Activated T-helper 1 cell treated with anti-CD3 and anti-CD28 coated beads, Interleukin-12 subunit alpha, Interleukin-12 subunit beta, Interleukin-2, Interleukin-4 antibody, amounts not matched to agents 30 ng/mL and 10 ng/mL and 1 ng/mL, durations not matched to agents 14 hours and 24 hours and 36 hours (primary cell): ENCODE data around the gene PRLHR. TPM values are rescaled to one million over a fixed set of nuclear protein-coding genes. Genes with fewer than 3 reads are reported as not detected.

Experiments
- DNase-seq: peaks from one replicate; pipeline ENCODE4 v3.0.0; 2021; ENCODE audit warnings: low spot score
- H3K27ac Mint-ChIP-seq: one replicate; pipeline ENCODE4 v1.8.0; 2021; ENCODE audit warnings: mild to moderate bottlenecking, mixed read lengths
- H3K27me3 Mint-ChIP-seq: one replicate; pipeline ENCODE4 v1.8.0; 2022; ENCODE audit warnings: mild to moderate bottlenecking, moderate library complexity, mixed read lengths; ENCODE audit not compliant: insufficient read depth
- H3K36me3 Mint-ChIP-seq: one replicate; pipeline ENCODE4 v1.8.0; 2021; ENCODE audit warnings: low read depth, mixed read lengths
- H3K4me1 Mint-ChIP-seq: one replicate; pipeline ENCODE4 v1.8.0; 2021; ENCODE audit warnings: low read depth, mixed read lengths
- H3K4me3 Mint-ChIP-seq: one replicate; pipeline ENCODE4 v1.8.0; 2021; ENCODE audit warnings: mild to moderate bottlenecking, moderate library complexity, mixed read lengths
- H3K9me3 Mint-ChIP-seq: one replicate; pipeline ENCODE4 v1.8.0; 2021; ENCODE audit warnings: mixed read lengths
- intact Hi-C: fragments of 100-400 bp; cut with micrococcal nuclease; formaldehyde crosslinking; loops from one replicate; pipeline ENCODE4 v1.15.1; 2024
- total RNA-seq: library from RNA; stranded (reverse); gene quantifications from 2 replicates; pipeline ENCODE4 v1.2.3, GENCODE V29; 2022

The PRLHR gene
- total RNA-seq, 1 donor from 2014 or later: not detected

GRCh38 chr10:118565301-118566075, 30.0 kb downstream of the PRLHR start:
- Mint-ChIP-seq H3K27ac (no peak overlapping the region), H3K4me3 (no peak overlapping the region), H3K9me3 (no peaks in the 10 kb centered on the region), H3K4me1 (no peaks in the 10 kb centered on the region), H3K36me3 (no peaks in the 10 kb centered on the region), H3K27me3 (peaks cover 7% of the 10 kb centered on the region)
- intact Hi-C loops: no loop called here
- no peak for DNase-seq

- no peaks in the 10 kb centered on the region for H3K9me3 Mint-ChIP-seq
- no peaks in the 10 kb centered on the region for H3K36me3 Mint-ChIP-seq
- no peak overlapping the region for H3K27ac Mint-ChIP-seq
- H3K4me1 Mint-ChIP-seq: no peaks in the 10 kb centered on the region
- no peak for DNase-seq
- H3K4me3 Mint-ChIP-seq: no peak overlapping the region
- intact Hi-C loops: no loop called here
- H3K27me3 Mint-ChIP-seq: peaks cover 7% of the 10 kb centered on the region
Observed at GRCh38 chr10:118564652-118565051, 30.8 kb downstream of the PRLHR start.

- no peaks in the 10 kb centered on the region for H3K9me3 Mint-ChIP-seq
Observed at GRCh38 chr10:118564114-118564513, 31.3 kb downstream of the PRLHR start.

GRCh38 chr10:118563373-118563890, 32.0 kb downstream of the PRLHR start:
- intact Hi-C loops: no loop called here
- no peaks in the 10 kb centered on the region for H3K9me3 Mint-ChIP-seq
- no peak overlapping the region for H3K4me3 Mint-ChIP-seq
- H3K27me3 Mint-ChIP-seq: peaks cover 9% of the 10 kb centered on the region
- no peak for DNase-seq
- H3K27ac Mint-ChIP-seq: no peak overlapping the region
- no peaks in the 10 kb centered on the region for H3K36me3 Mint-ChIP-seq
- H3K4me1 Mint-ChIP-seq: no peaks in the 10 kb centered on the region

More at GRCh38 chr10:118564114-118564513, 31.3 kb downstream of the PRLHR start:
- H3K27me3 Mint-ChIP-seq: peaks cover 9% of the 10 kb centered on the region
- no peak overlapping the region for H3K27ac Mint-ChIP-seq
- intact Hi-C loops: no loop called here
- H3K4me1 Mint-ChIP-seq: no peaks in the 10 kb centered on the region
- H3K36me3 Mint-ChIP-seq: no peaks in the 10 kb centered on the region
- DNase-seq: no peak
- no peak overlapping the region for H3K4me3 Mint-ChIP-seq

- no peaks in the 10 kb centered on the region for H3K36me3 Mint-ChIP-seq
- no peaks in the 10 kb centered on the region for H3K4me1 Mint-ChIP-seq
- H3K27ac Mint-ChIP-seq: no peak overlapping the region
- H3K27me3 Mint-ChIP-seq: peaks cover 9% of the 10 kb centered on the region
- intact Hi-C loops: no loop called here
- no peak overlapping the region for H3K4me3 Mint-ChIP-seq
- no peaks in the 10 kb centered on the region for H3K9me3 Mint-ChIP-seq
- DNase-seq: no peak
Observed at GRCh38 chr10:118562851-118563250, 32.6 kb downstream of the PRLHR start.

GRCh38 chr10:118557946-118558345, 37.5 kb downstream of the PRLHR start:
- no peaks in the 10 kb centered on the region for H3K36me3 Mint-ChIP-seq
- intact Hi-C loops: no loop called here

GRCh38 chr10:118551535-118552100, 43.8 kb downstream of the PRLHR start:
- Mint-ChIP-seq H3K4me1 (no peaks in the 10 kb centered on the region), H3K27ac (no peak overlapping the region), H3K9me3 (no peaks in the 10 kb centered on the region)

More at GRCh38 chr10:118557946-118558345, 37.5 kb downstream of the PRLHR start:
- DNase-seq: no peak
- Mint-ChIP-seq H3K27ac (no peak overlapping the region), H3K27me3 (peaks cover 25% of the 10 kb centered on the region), H3K9me3 (no peaks in the 10 kb centered on the region), H3K4me1 (no peaks in the 10 kb centered on the region), H3K4me3 (no peak overlapping the region)

GRCh38 chr10:118547282-118547681, 48.2 kb downstream of the PRLHR start:
- no peaks in the 10 kb centered on the region for H3K4me1 Mint-ChIP-seq
- no peak overlapping the region for H3K27ac Mint-ChIP-seq
- H3K9me3 Mint-ChIP-seq: no peaks in the 10 kb centered on the region
- no peak for DNase-seq
- peaks cover 23% of the 10 kb centered on the region for H3K27me3 Mint-ChIP-seq
- no peaks in the 10 kb centered on the region for H3K36me3 Mint-ChIP-seq
- intact Hi-C loops: no loop called here
- H3K4me3 Mint-ChIP-seq: no peak overlapping the region

More at GRCh38 chr10:118551535-118552100, 43.8 kb downstream of the PRLHR start:
- intact Hi-C loops: no loop called here
- Mint-ChIP-seq H3K36me3 (no peaks in the 10 kb centered on the region), H3K27me3 (peaks cover 28% of the 10 kb centered on the region), H3K4me3 (no peak overlapping the region)
- no peak for DNase-seq

GRCh38 chr10:118546479-118546878, 49.0 kb downstream of the PRLHR start:
- Mint-ChIP-seq H3K4me1 (no peaks in the 10 kb centered on the region), H3K27me3 (peaks cover 21% of the 10 kb centered on the region), H3K9me3 (no peaks in the 10 kb centered on the region), H3K4me3 (no peak overlapping the region), H3K36me3 (no peaks in the 10 kb centered on the region), H3K27ac (no peak overlapping the region)
- intact Hi-C loops: no loop called here
- no peak for DNase-seq

GRCh38 chr10:118545381-118545780, 50.1 kb downstream of the PRLHR start:
- no peak for DNase-seq

GRCh38 chr10:118544401-118544948, 51.0 kb downstream of the PRLHR start:
- peaks cover 18% of the 10 kb centered on the region for H3K27me3 Mint-ChIP-seq
- H3K4me3 Mint-ChIP-seq: no peak overlapping the region
- H3K4me1 Mint-ChIP-seq: no peaks in the 10 kb centered on the region
- no peaks in the 10 kb centered on the region for H3K9me3 Mint-ChIP-seq
- no peaks in the 10 kb centered on the region for H3K36me3 Mint-ChIP-seq
- DNase-seq: no peak
- intact Hi-C loops: loop anchor here (1.0 to 2.0 kb wide), 2 partner anchors 85 to 1048 kb away; no protein-coding TSS in a partner anchor
- H3K27ac Mint-ChIP-seq: no peak overlapping the region

More at GRCh38 chr10:118545381-118545780, 50.1 kb downstream of the PRLHR start:
- Mint-ChIP-seq H3K4me3 (no peak overlapping the region), H3K27ac (peak overlapping the region; percentile 19), H3K9me3 (no peaks in the 10 kb centered on the region), H3K27me3 (peaks cover 19% of the 10 kb centered on the region), H3K36me3 (no peaks in the 10 kb centered on the region), H3K4me1 (no peaks in the 10 kb centered on the region)
- intact Hi-C loops: loop anchor here (2.0 kb wide), 1 partner anchor 1049 kb away; no protein-coding TSS in a partner anchor

GRCh38 chr10:118543714-118544400, 51.6 kb downstream of the PRLHR start:
- intact Hi-C loops: loop anchor here (1.0 to 2.0 kb wide), 2 partner anchors 85 to 1047 kb away; no protein-coding TSS in a partner anchor
- Mint-ChIP-seq H3K36me3 (no peaks in the 10 kb centered on the region), H3K27me3 (peaks cover 20% of the 10 kb centered on the region), H3K4me3 (no peak overlapping the region), H3K9me3 (no peaks in the 10 kb centered on the region), H3K4me1 (no peaks in the 10 kb centered on the region), H3K27ac (no peak overlapping the region)
- peak; percentile 35 for DNase-seq
